H7 (cell line): ENCODE measurements around the gene HRH3. TPM values are rescaled to one million over a fixed set of nuclear protein-coding genes. Genes with fewer than 3 reads are reported as not detected.

ENCODE experiments used
- DNase-seq: peaks from one replicate; pipeline ENCODE4 v3.0.0; 2012
- H3K27me3 ChIP-seq: 2 replicates; pipeline ENCODE4 v1.6.0; 2011; ENCODE audit warnings: mild to moderate bottlenecking, low read length; ENCODE audit not compliant: control insufficient read depth, insufficient read depth
- H3K36me3 ChIP-seq: replicated peaks from 2 replicates; pipeline ENCODE4 v1.5.1; 2011; ENCODE audit warnings: low read length; ENCODE audit not compliant: control insufficient read depth, insufficient read depth
- H3K4me3 ChIP-seq: 2 replicates; pipeline ENCODE4 v1.5.1; 2011; ENCODE audit warnings: low read depth, mild to moderate bottlenecking, control low read depth, low read length, moderate library complexity; ENCODE audit not compliant: insufficient read depth
- total RNA-seq: library from RNA; depleted of rRNA; stranded (reverse); fragments of >200 nt; shearing (Covaris generic); gene quantifications from 2 replicates; pipeline ENCODE4 v1.2.3, GENCODE V29; 2014

HRH3 gene
- total RNA-seq, 1 experiment from 2014 or later: 1.9 TPM

DNA sequence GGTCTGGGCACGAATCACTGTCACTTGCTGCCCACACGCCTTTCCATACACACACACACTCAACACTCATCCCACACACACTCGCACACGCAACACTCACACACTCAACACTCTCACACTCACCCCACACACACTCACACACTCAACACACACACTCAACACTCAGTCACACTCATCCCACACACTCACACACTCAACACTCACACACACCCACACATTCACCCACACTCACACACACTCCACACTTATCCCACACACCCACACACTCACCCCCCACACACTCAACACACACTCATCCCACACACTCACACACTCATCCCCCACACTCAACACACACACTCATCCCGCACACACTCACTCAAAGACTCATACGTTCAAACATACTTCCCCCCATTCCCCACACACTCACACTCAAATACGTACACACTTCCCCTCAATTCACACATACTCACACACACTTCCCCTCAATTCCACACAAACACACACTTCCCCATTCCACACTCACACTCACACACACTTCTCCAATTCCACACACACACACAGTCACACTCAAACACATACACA, 9.0 kb upstream of the HRH3 start:
- H3K36me3 ChIP-seq: no peaks in the 10 kb centered on the region
- no peak for DNase-seq
- H3K4me3 ChIP-seq: no peak overlapping the region
- no peaks in the 10 kb centered on the region; the same call in 1 of the 2 replicates for H3K27me3 ChIP-seq

DNA sequence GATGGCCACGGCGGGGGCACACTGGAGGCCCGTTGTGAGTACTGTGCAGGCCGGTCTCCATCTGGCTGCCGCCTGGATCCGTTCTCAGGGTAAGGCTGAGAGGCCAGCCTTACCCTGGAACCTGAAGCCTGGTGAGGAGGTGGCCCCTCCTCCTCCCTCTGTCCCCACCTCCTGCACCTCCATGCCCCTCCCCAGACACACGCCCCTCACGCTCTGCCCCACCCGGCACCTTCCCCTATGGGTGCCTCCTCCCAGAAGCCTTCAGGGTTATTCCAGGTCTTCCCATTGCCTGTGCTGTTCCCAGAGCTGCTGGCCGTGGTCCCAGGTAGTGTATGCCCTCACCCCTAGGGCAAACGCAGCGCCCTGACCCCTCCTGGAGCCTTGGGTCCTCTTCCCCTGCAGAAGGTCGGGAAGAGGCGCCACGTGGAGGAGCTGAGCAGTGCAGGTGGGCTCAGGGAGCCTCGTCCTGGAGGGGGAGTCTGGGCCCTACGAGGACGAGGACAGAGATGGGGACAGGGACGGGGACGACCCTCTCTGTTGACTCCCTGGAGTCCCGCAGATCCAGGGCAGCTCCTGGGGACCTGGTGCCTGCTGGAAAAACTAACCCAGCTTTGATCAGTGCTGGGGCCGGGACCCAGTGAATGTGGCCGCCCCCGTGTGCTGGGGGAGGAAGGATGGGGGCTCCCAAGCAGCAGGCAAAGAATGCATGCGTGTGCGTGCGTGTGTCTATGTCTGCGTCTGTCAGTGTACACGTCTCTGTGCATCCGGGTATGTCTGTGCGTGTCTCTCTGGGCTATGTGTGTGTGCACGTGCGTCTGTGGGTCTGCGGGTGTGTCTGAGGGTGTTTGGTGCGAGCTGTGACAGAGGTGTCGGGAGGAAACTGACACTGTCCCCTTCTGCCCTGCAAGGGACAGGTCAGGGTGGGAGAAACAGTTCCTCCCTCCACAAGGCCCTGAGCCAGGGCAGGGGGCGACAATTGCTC, 8.2 kb upstream of the HRH3 start:
- Histone ChIP-seq H3K4me3 (no peak overlapping the region), H3K36me3 (no peaks in the 10 kb centered on the region), H3K27me3 (no peaks in the 10 kb centered on the region; the same call in 1 of the 2 replicates)
- DNase-seq: peak; percentile 90

DNA sequence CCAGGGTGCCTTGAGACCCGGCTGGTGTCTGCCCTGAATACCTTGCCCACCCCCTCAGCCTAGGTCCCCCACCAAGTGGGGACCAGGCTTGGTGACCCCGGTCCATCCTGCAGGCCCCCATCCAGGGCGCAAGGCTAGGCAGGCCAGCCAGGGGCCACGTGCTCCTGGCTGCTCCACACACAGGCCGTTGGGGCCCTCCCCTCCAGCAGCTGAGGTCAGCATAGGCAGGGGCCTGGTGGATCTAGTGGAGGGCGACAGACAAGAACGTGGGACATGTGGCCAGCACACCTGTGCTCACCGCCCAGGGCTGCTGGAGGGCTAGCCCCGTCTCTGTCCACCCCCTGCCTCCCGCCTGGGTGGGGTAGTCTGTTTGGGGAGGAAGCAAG, 7.5 kb upstream of the HRH3 start:
- Histone ChIP-seq H3K36me3 (no peaks in the 10 kb centered on the region), H3K4me3 (no peak overlapping the region), H3K27me3 (no peaks in the 10 kb centered on the region; the same call in 1 of the 2 replicates)
- no peak for DNase-seq

DNA sequence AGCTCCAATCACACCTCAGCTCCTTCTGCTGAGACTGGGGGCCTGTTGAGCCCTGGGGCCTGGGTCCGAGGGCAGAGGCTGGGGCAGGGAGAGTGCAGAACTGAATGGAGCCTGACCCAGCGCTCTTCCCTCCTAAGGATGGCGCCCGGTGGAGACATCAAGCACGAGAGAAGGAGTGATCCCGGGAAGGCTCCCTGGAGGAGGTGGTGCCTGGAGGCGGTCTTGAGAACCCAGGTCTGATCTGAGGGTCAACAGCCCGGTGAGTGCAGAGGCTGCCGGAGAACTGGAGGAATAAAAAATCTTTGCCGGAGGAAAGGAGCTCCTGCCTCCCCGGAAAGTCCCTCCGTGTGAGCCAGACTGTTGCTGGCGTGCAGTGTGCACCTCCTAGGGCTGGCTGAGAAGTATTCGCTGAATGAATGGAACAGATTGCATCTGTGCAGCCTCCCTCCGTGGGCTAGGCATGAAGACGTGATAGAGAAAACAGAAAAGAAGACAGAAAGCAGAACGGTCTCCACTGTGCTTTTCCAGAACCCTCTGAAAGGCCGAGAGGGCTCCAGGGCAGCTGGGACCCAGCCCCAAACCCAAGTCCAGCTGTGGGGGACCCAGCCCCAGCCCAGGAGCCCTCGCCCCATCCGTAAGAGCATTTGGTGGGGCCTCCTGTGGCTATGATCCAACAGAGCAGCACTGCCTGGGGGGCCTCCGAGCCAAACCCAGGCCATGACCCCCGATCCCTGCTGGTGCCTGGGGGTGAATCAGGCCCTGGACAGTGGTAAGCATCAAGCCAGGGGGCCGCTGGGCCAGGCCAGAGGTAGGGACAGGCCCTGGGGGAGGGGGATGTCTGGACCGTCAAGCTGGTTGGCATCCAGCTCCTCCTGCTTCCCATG, 6.9 kb upstream of the HRH3 start:
- DNase-seq: no peak
- H3K27me3 ChIP-seq: peaks cover 2% of the 10 kb centered on the region; the same call in 1 of the 2 replicates
- H3K36me3 ChIP-seq: no peaks in the 10 kb centered on the region
- H3K4me3 ChIP-seq: no peak overlapping the region

DNA sequence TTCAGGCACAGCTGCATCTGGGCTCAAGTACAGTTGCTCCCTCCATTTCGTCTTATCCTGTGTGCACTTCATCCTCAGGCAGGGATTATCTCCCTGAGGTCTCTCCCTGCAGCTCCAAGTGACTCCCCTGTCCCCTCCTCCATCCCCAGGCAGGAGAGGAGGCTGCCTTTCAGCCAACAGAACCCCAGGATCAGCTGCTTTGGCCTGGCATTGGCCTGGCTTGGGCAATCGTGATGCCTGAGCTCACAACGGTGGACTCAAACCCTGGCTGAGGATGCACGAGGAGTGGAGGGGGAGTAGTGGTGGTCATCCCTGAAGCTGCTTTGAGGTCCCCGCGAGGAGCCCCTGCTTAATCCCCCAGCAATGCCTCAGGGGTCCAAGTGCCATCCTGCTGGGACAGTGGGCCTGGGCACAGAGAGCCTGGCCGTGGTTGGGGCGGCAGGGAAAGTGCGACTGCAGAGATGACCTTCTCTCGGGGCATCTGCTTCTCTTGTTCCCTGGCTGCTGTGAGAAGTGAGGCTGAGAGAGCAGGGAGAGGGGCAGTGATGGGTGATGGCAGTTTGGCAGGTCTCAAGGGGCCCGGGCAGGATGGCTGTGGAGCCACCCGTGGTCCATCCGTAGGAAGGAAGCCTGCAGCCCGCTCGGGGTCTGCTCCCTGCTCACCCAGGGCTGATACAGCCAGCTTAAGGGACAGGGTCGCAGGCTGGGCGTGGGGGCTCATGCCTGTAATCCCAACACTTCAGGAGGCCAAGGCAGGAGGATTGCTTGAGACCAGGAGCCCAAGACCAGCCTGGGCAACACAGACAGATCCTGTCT, 6.0 kb upstream of the HRH3 start:
- no peak for DNase-seq
- H3K36me3 ChIP-seq: no peaks in the 10 kb centered on the region
- no peak overlapping the region for H3K4me3 ChIP-seq
- H3K27me3 ChIP-seq: peaks cover 9% of the 10 kb centered on the region

DNA sequence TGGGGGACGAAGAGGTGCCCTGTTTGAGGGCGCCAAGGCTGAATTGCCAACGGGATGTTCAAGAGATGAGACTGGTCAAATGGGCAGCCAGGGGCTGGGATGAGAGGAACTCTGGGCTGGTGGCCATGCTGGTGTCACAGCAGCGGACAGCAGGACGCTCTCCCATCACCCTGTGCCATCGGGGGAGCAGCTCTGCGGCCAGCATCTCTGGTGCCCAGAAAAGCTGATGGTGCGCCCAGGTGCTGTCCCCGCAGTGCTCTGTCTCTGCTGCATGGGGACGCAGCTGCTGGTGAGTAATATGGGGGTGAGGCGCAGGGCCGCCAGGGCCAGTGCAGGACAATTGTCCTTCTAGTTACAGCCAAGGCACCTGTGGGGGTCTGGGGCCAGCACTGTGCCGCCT, 4.9 kb upstream of the HRH3 start:
- Histone ChIP-seq H3K27me3 (peaks cover 17% of the 10 kb centered on the region), H3K36me3 (no peaks in the 10 kb centered on the region), H3K4me3 (no peak overlapping the region)
- DNase-seq: no peak

DNA sequence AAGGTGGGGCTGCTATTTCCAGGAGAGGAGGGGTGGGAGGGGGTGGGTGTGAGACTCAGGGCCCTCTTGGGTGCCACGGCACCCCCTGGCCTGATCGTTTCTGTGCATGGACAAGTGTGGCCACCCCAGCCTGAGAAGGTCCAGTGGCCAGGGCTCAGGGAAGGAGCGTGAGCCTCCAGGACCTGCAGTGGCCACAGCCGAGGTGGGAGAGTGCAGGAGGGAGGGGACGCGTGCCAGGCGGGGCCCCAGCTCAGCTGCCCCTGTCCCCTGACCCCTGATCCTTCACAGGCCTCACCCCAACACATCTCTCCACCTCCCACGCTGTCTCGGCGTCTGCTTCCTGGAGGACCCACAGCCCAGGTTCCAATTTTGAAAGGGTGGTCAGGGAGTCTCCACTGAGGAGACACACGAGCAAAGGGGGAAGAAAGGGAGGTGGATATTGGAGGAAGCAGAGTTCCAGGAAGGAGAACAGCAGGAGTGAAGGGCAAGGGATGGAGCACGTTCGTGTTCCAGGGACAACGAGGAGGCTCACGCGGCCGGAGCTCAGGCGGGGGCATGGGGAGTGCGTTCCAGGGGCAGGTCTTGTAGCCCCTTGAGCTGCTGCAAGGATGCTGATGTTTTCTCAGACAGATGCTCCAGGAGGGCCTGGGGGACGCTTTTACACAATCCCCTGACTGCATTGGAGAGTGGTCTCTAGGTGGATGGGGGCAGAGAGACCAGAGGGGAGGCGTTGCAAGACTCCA, 4.2 kb upstream of the HRH3 start:
- Histone ChIP-seq H3K4me3 (no peak overlapping the region), H3K36me3 (no peaks in the 10 kb centered on the region), H3K27me3 (peaks cover 21% of the 10 kb centered on the region)
- no peak for DNase-seq

DNA sequence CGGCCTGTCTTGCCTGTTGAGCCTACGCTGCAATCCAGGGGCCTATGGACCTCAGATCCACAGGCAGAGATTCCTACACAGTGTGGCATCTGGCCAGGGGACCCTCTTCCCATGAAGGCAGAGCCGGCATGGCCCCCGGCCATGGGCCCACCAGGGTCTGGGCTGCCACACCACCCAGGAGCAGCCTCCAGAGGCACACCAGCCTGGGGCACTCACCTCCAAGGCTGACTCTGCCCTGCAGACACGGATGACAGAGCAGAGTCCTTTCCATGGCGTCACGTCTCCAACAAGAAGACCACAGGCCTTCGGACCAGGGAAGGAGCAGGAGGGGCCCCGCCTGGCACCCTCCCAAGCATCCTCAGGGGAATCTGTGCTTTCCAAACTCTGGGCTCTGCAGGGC, 3.5 kb upstream of the HRH3 start:
- DNase-seq: no peak
- H3K4me3 ChIP-seq: no peak overlapping the region
- H3K27me3 ChIP-seq: peaks cover 28% of the 10 kb centered on the region
- no peaks in the 10 kb centered on the region for H3K36me3 ChIP-seq

DNA sequence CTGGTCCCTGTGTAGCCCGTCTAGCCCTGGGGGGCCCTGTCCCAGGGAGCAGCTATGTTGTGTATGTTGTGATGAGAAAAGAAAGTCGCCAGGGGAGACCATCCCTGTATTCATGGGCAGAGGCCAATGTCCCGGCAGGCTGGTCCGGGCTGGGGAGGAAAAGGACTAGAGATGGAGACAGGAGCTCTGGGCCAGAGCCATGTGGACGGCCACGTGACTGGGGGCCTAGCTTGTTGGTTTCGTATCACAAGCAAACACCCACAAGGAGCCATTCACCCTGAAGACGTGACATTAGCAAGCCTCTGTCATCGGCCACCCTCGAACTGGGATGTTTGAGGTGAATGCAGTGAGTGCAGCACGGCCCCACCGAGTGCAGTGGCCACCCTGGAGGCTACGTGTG, 2.9 kb upstream of the HRH3 start:
- H3K36me3 ChIP-seq: no peaks in the 10 kb centered on the region
- H3K4me3 ChIP-seq: no peak overlapping the region
- DNase-seq: no peak
- H3K27me3 ChIP-seq: peaks cover 34% of the 10 kb centered on the region

DNA sequence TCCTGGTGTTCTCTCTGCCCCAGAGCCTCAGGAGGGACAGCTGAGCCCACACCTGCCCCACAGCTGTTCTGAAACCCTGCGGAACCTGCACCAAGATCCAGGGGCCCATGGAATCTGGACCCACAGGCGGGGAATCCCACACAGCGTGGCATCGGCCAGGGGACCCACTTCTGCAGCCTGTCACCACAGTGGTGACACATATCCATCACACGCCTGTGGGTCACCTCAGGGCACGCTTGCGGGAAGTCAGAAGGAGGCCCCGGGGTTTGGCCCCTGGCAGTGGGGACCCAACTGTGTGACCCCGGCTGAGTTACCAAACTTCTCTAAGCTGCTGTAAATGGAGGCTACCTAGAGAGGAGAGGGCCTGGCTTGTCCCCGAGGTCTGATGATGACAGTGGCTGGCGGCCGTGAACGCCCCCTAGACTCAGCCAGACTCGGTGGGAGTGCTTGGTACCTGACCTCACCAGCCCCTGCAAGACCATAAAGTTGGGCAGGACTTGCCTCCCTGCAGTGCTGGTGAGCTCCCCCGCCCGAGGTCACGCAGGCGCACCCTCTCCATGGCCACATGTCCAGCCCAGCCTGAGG, 2.3 kb upstream of the HRH3 start:
- no peak for DNase-seq
- Histone ChIP-seq H3K27me3 (peaks cover 38% of the 10 kb centered on the region), H3K4me3 (no peak overlapping the region), H3K36me3 (no peaks in the 10 kb centered on the region)

DNA sequence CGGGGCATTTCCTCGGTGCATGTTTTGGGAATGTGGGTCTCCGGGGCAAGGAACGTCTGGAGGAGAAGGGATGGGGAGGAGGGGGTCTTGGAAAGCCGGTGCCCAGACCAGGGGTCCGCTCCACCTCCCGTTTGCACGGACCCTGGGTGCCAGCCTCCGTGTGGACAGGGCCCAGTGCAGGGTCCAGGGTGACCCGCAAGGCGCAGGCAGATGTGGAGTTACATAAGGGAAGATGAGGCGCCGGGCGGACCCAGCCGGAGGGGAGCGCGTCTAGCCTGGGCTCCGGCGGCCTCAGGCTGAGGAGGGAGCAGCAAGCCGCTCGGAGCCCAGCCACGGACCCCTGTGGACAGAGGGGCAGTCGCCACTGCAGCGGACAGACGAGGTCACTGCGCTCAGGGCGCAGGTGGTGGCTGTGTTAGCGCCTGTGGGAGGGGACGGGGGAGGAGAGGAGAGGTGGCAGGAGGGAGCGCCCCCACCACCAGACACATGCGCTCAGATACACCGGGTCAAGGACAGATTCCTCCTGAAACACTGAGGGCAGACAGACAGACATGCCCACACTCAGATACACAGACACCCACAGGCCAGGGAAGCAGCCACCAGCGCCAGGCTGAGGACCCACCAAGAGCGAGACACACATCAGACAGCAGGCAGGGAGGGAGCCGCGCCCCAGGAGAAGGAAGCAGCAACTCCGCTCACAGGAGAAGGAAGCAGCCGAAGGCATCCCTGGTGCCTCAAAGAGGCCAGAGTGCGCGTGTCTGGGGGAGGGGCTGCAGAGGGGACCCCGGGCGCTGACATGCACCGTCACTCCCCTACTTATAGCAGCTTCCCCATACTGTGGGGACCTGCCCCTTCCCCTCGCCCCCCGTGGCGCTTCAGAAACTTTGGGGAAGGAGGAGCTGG, 839 bp upstream of the HRH3 start:
- Histone ChIP-seq H3K36me3 (no peaks in the 10 kb centered on the region), H3K27me3 (peaks cover 38% of the 10 kb centered on the region), H3K4me3 (peak overlapping the region; percentile 33; the same call in 1 of the 2 replicates)
- peak; percentile 88 for DNase-seq
